ENCODE data around the gene ZSWIM9.
"Not testable (repeated sequence)": the region's sequence is repeated elsewhere in the genome, so short reads cannot be mapped to it uniquely, and the experiment has no call there.

- TF ChIP-seq CTCF (IDR thresholded peaks at IDR 0.05; ENCODE audit: low read depth, low read length); EZH2phosphoT487 (IDR thresholded peaks at IDR 0.05; ENCODE audit: low read depth): not testable (repeated sequence)
Observed at GRCh38 chr19:48220784-48221183, 50.3 kb downstream of the ZSWIM9 start.
